ENCODE data around the gene MRPS27. TPM values are rescaled to one million over a fixed set of nuclear protein-coding genes. Genes with fewer than 3 reads are reported as not detected.

The MRPS27 gene
- total RNA-seq, 1 donor from 2014 or later: 56.0 TPM

GRCh38 chr5:72276219-72276752 is 43.8 kb downstream of the MRPS27 start:
- H3K4me3 Mint-ChIP-seq: no peak overlapping the region
- peaks cover 18% of the 10 kb centered on the region for H3K9me3 Mint-ChIP-seq
- no peak for TF ChIP-seq CTCF (IDR thresholded peaks at IDR 0.05; ENCODE audit: unreplicated experiment)
- H3K36me3 Mint-ChIP-seq: peaks cover 41% of the 10 kb centered on the region
- H3K27ac Mint-ChIP-seq: no peak overlapping the region
- no peaks in the 10 kb centered on the region for H3K27me3 Mint-ChIP-seq (ENCODE audit: low read depth)
- H3K4me1 Mint-ChIP-seq: peaks cover 19% of the 10 kb centered on the region
- DNase-seq (ENCODE audit: low spot score in 2 of 2, unreplicated experiment in 2 of 2): no peak

- no peaks in the 10 kb centered on the region for H3K27me3 Mint-ChIP-seq (ENCODE audit: low read depth)
- H3K4me1 Mint-ChIP-seq: peaks cover 7% of the 10 kb centered on the region
- H3K9me3 Mint-ChIP-seq: peaks cover 32% of the 10 kb centered on the region
- no peak overlapping the region for H3K4me3 Mint-ChIP-seq
- H3K27ac Mint-ChIP-seq: no peak overlapping the region
- peaks cover 52% of the 10 kb centered on the region for H3K36me3 Mint-ChIP-seq
- no peak for DNase-seq (ENCODE audit: low spot score in 2 of 2, unreplicated experiment in 2 of 2)
- no peak for TF ChIP-seq CTCF (IDR thresholded peaks at IDR 0.05; ENCODE audit: unreplicated experiment)
Observed at GRCh38 chr5:72273547-72273946, 46.5 kb downstream of the MRPS27 start.

GRCh38 chr5:72272398-72272797 is 47.6 kb downstream of the MRPS27 start:
- H3K36me3 Mint-ChIP-seq: peaks cover 43% of the 10 kb centered on the region
- no peak overlapping the region for H3K4me3 Mint-ChIP-seq
- peaks cover 17% of the 10 kb centered on the region for H3K4me1 Mint-ChIP-seq
- H3K27me3 Mint-ChIP-seq (ENCODE audit: low read depth): no peaks in the 10 kb centered on the region
- no peak for TF ChIP-seq CTCF (IDR thresholded peaks at IDR 0.05; ENCODE audit: unreplicated experiment)
- no peak for DNase-seq (ENCODE audit: low spot score in 2 of 2, unreplicated experiment in 2 of 2)
- peaks cover 29% of the 10 kb centered on the region for H3K9me3 Mint-ChIP-seq
- H3K27ac Mint-ChIP-seq: peak overlapping the region; percentile 17

- Mint-ChIP-seq H3K4me3 (no peak overlapping the region), H3K36me3 (peaks cover 38% of the 10 kb centered on the region), H3K4me1 (peaks cover 23% of the 10 kb centered on the region), H3K27ac (peak overlapping the region; percentile 60), H3K9me3 (peaks cover 29% of the 10 kb centered on the region), H3K27me3 (ENCODE audit: low read depth) (no peaks in the 10 kb centered on the region)
- no peak for TF ChIP-seq CTCF (IDR thresholded peaks at IDR 0.05; ENCODE audit: unreplicated experiment)
- DNase-seq (ENCODE audit: low spot score in 2 of 2, unreplicated experiment in 2 of 2): no peak
Observed at GRCh38 chr5:72271702-72272101, 48.3 kb downstream of the MRPS27 start.

GRCh38 chr5:72270037-72270436 is 50.0 kb downstream of the MRPS27 start:
- no peak for DNase-seq (ENCODE audit: low spot score in 2 of 2, unreplicated experiment in 2 of 2)
- no peaks in the 10 kb centered on the region for H3K27me3 Mint-ChIP-seq (ENCODE audit: low read depth)
- peaks cover 16% of the 10 kb centered on the region for H3K9me3 Mint-ChIP-seq
- H3K4me3 Mint-ChIP-seq: no peak overlapping the region
- no peak overlapping the region for H3K27ac Mint-ChIP-seq
- TF ChIP-seq CTCF (IDR thresholded peaks at IDR 0.05; ENCODE audit: unreplicated experiment): no peak
- H3K4me1 Mint-ChIP-seq: peaks cover 31% of the 10 kb centered on the region
- H3K36me3 Mint-ChIP-seq: peaks cover 22% of the 10 kb centered on the region

- no peak overlapping the region for H3K4me3 Mint-ChIP-seq
- H3K36me3 Mint-ChIP-seq: peaks cover 18% of the 10 kb centered on the region
- peaks cover 15% of the 10 kb centered on the region for H3K9me3 Mint-ChIP-seq
- peaks cover 35% of the 10 kb centered on the region for H3K4me1 Mint-ChIP-seq
- H3K27ac Mint-ChIP-seq: no peak overlapping the region
- TF ChIP-seq CTCF (IDR thresholded peaks at IDR 0.05; ENCODE audit: unreplicated experiment): peak; percentile 6
- no peak for DNase-seq (ENCODE audit: low spot score in 2 of 2, unreplicated experiment in 2 of 2)
- H3K27me3 Mint-ChIP-seq (ENCODE audit: low read depth): no peaks in the 10 kb centered on the region
Observed at GRCh38 chr5:72269411-72269780, 50.6 kb downstream of the MRPS27 start.
